ENCODE results near the gene MRRF.
A peak's percentile ranks its signal among the peaks of the same experiment; 100 is the strongest.

Gene MRRF

DNA sequence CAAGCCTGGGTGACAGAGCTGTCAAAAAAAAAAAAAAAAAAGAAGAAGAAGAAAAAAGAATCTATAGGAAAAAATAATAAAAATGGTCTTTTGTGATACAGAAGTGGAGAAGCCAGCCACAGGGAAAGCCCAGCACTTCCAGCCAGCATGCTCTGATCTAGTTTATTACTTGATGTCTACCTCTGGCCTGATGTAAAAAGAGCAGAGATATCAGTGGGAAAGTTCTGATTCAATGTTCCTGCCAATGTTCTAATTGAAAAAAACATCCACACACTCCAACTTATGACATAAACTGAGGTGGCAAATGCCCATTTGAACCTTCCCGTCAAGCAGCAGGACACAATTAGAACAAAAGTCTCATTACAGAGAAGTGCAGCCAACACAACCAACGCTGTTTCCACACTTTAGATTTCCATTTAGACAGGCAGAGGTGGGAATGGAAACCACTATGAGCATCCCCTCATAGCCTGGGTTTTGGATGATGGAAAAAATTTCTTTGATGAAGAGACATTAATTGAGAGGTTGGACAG is 5.7 kb upstream of the MRRF start:
- Histone ChIP-seq H3K9me3 (ENCODE audit: control insufficient read depth in 1 of 2, low read length in 2 of 2) (no peaks in the 10 kb centered on the region), H3K27me3 (ENCODE audit: low read depth, low read length) (no peaks in the 10 kb centered on the region), H3K4me1 (ENCODE audit: control insufficient read depth in 1 of 2, insufficient read depth in 2 of 2, low read length in 2 of 2) (peaks cover 15 to 33% of the 10 kb centered on the region in 2 donors), H3K36me3 (ENCODE audit: control insufficient read depth in 1 of 2, insufficient read depth in 2 of 2, low read length in 2 of 2) (peaks cover 23 to 31% of the 10 kb centered on the region in 2 donors), H3K4me3 (ENCODE audit: low read depth in 1 of 2, low read length in 2 of 2) (no peak overlapping the region), H3K27ac (ENCODE audit: low read length) (no peak overlapping the region)

- H3K4me1 ChIP-seq (ENCODE audit: control insufficient read depth in 1 of 2, insufficient read depth in 2 of 2, low read length in 2 of 2) = peaks cover 26 to 45% of the 10 kb centered on the region in 2 donors
- no peaks in the 10 kb centered on the region for H3K9me3 ChIP-seq (ENCODE audit: control insufficient read depth in 1 of 2, low read length in 2 of 2)
- H3K4me3 ChIP-seq (ENCODE audit: low read depth in 1 of 2, low read length in 2 of 2) = no peak overlapping the region
- H3K36me3 ChIP-seq (ENCODE audit: control insufficient read depth in 1 of 2, insufficient read depth in 2 of 2, low read length in 2 of 2) = peaks cover 23 to 27% of the 10 kb centered on the region in 2 donors
- H3K27ac ChIP-seq (ENCODE audit: low read length) = no peak overlapping the region
- no peaks in the 10 kb centered on the region for H3K27me3 ChIP-seq (ENCODE audit: low read depth, low read length)
These were observed 3.2 kb upstream of the MRRF start for GRCh38 chr9:122261469-122261881.

DNA sequence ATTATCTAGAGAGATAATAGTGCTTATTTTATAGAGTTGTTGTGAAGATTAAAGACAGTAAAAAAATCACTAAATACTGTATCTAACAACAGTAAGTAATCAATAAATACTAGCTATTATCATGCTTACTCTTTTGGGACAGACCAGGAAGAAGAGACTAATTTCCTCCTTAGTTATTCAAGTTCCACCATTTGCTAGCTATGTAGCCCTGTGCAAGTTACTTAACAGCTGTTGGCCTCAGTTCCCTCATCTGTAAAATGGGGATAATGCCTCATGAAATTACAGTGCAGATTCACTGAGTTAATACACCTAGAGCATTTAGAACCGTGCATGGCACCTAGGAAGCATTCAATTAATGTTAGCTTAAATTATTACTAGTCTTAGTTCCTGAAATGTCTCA is 2.6 kb upstream of the MRRF start:
- Histone ChIP-seq H3K27ac (ENCODE audit: low read length) (no peak overlapping the region), H3K36me3 (ENCODE audit: control insufficient read depth in 1 of 2, insufficient read depth in 2 of 2, low read length in 2 of 2) (peaks cover 20 to 27% of the 10 kb centered on the region in 2 donors), H3K9me3 (ENCODE audit: control insufficient read depth in 1 of 2, low read length in 2 of 2) (no peaks in the 10 kb centered on the region), H3K27me3 (ENCODE audit: low read depth, low read length) (no peaks in the 10 kb centered on the region), H3K4me1 (ENCODE audit: control insufficient read depth in 1 of 2, insufficient read depth in 2 of 2, low read length in 2 of 2) (peaks cover 26 to 45% of the 10 kb centered on the region in 2 donors), H3K4me3 (ENCODE audit: low read depth in 1 of 2, low read length in 2 of 2) (no peak overlapping the region)

DNA sequence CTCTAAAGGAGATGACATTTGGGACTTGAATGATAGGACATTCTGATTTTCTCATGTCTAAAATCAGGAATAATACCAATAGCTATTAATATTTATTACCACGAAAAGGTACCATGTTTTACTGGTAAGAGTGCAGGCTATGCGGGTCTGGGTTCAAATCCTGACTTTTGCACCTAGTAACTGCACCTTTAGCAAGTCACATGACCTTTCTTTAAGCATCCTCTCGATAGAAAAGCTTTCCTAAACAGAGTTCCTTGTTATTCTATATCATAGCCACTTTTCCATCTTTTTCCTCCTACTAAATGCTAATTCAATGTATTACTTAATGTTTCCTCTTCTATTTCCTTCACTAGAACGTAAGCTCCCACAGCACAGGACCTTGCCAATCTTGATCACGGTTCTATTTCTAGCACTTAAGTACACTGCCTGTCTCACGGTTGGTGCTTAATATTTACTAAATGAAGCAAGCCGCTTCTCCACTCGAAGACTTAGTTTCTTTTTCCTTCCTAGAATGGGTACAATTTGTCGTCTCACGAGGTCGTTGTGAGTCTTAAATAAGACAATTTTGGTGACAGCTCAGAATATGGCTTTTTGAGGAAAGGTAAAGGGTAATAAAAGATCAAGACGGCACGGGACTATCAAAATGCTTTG is 858 bp upstream of the MRRF start:
- H3K27ac ChIP-seq (ENCODE audit: low read length) = peak overlapping the region; percentile 82
- peaks cover 26 to 49% of the 10 kb centered on the region in 2 donors for H3K4me1 ChIP-seq (ENCODE audit: control insufficient read depth in 1 of 2, insufficient read depth in 2 of 2, low read length in 2 of 2)

DNA sequence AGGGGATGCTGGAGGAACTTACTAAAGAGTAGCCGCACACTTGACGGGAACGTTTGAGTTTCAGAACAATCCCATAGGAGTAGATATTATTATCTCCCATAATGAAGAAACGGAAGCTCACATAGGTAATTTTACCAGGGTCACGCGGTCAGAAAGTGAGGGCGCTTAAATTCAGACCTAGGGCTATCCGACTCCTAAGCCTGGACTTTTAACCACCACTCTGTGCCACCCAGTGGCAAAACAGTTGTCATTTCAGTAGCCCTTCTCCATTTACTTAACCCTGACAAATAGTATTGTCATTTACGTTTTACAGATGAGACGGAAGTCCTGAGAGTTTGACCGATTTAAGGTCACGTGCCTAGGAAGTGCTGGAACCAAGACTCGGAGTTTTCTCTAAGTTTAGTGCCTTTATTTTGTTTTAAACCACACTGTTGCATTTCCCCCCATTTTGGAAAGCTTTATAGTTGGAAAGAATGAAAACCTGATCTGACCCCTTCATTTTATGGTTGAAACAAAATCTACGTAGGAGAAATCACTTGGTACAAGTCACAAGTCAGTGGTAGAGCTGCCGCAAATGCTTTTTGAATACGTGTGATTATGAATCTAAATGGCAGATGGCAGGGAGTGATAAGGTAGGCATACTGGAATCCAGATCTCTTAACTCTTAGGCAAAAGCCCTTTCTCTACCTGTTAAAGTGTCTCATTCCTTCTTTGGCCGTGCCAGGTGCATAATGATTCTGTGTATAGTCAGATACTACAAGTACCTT is 650 bp downstream of the MRRF start:
- peaks cover 26 to 49% of the 10 kb centered on the region in 2 donors for H3K4me1 ChIP-seq (ENCODE audit: control insufficient read depth in 1 of 2, insufficient read depth in 2 of 2, low read length in 2 of 2)
- peaks cover 9 to 11% of the 10 kb centered on the region in 2 donors for H3K36me3 ChIP-seq (ENCODE audit: control insufficient read depth in 1 of 2, insufficient read depth in 2 of 2, low read length in 2 of 2)
- H3K9me3 ChIP-seq (ENCODE audit: control insufficient read depth in 1 of 2, low read length in 2 of 2) = no peaks in the 10 kb centered on the region

More for the DNA sequence above, 858 bp upstream of the MRRF start:
- Histone ChIP-seq H3K4me3 (ENCODE audit: low read depth in 1 of 2, low read length in 2 of 2) (peak overlapping the region; percentile 72 to 75), H3K27me3 (ENCODE audit: low read depth, low read length) (no peaks in the 10 kb centered on the region), H3K36me3 (ENCODE audit: control insufficient read depth in 1 of 2, insufficient read depth in 2 of 2, low read length in 2 of 2) (peaks cover 20 to 21% of the 10 kb centered on the region in 2 donors), H3K9me3 (ENCODE audit: control insufficient read depth in 1 of 2, low read length in 2 of 2) (no peaks in the 10 kb centered on the region)

DNA sequence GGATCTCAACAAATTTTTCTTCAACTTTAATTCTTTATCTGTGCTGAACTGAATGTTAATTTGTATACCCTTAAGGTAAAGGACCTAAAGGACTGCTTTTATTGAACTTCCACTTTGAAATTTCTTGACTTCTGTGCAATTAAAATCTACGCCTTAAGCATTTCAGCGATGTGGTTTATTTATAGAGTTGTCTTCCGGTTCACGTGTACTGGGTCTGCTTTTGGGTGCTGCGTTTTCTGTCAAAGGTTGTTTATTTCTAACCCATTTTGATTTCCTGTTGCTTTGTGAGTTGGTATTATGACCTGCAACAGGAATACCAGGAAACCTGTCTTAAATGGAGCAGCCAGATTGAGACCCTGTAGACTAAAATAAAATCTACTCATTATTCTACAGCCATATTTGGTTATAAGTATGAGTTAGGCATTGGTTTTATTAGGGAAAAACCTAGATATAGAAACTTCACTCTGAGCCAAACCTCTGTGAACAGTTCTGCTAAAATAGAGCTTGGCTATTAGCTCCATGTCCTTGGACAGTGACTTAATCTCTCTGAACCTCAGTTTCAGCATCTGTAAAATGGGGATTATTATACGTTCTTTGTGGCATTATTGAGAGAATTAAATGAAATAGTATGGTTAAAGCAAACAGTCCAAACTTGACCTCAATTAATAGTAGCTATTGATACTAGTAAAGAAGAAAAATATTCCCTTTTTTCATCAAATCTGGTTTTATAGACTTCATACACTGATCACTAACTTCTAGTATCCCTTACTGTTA is 3.5 kb downstream of the MRRF start:
- Histone ChIP-seq H3K4me3 (ENCODE audit: low read depth in 1 of 2, low read length in 2 of 2) (no peak overlapping the region), H3K36me3 (ENCODE audit: control insufficient read depth in 1 of 2, insufficient read depth in 2 of 2, low read length in 2 of 2) (peaks cover 6 to 14% of the 10 kb centered on the region in 2 donors)

More for the DNA sequence above, 650 bp downstream of the MRRF start:
- Histone ChIP-seq H3K27ac (ENCODE audit: low read length) (peak overlapping the region; percentile 82), H3K27me3 (ENCODE audit: low read depth, low read length) (no peaks in the 10 kb centered on the region), H3K4me3 (ENCODE audit: low read depth in 1 of 2, low read length in 2 of 2) (peak overlapping the region; percentile 72 to 75)

DNA sequence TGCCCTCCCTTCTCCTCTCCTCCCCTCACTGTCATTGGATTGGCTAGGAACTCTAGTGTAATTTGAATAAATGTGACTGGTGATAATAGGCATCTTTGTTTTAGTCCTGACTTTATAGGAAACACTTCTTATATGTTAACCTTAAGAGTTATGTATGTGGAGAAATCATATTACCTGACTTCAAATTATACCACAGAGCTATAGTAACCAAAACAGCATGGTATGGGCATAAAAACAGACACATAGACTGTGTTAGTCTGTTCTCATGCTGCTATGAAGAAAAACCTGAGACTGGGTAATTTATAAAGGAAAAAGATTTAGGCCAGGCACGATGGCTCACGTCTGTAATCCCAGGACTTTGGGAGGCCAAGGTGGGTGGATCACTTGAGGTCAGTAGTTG is 9.4 kb downstream of the MRRF start:
- H3K27ac ChIP-seq (ENCODE audit: low read length) = no peak overlapping the region
- no peaks in the 10 kb centered on the region for H3K27me3 ChIP-seq (ENCODE audit: low read depth, low read length)
- no peak overlapping the region for H3K4me3 ChIP-seq (ENCODE audit: low read depth in 1 of 2, low read length in 2 of 2)
- no peaks in the 10 kb centered on the region for H3K9me3 ChIP-seq (ENCODE audit: control insufficient read depth in 1 of 2, low read length in 2 of 2)
- H3K36me3 ChIP-seq (ENCODE audit: control insufficient read depth in 1 of 2, insufficient read depth in 2 of 2, low read length in 2 of 2) = peaks cover 8 to 23% of the 10 kb centered on the region in 2 donors
- H3K4me1 ChIP-seq (ENCODE audit: control insufficient read depth in 1 of 2, insufficient read depth in 2 of 2, low read length in 2 of 2) = no peaks in the 10 kb centered on the region

More for the DNA sequence above, 3.5 kb downstream of the MRRF start:
- H3K4me1 ChIP-seq (ENCODE audit: control insufficient read depth in 1 of 2, insufficient read depth in 2 of 2, low read length in 2 of 2) = peaks cover 17 to 23% of the 10 kb centered on the region in 2 donors
- H3K27me3 ChIP-seq (ENCODE audit: low read depth, low read length) = no peaks in the 10 kb centered on the region
- H3K9me3 ChIP-seq (ENCODE audit: control insufficient read depth in 1 of 2, low read length in 2 of 2) = no peaks in the 10 kb centered on the region
- H3K27ac ChIP-seq (ENCODE audit: low read length) = no peak overlapping the region

GRCh38 chr9:122276096-122276495 is 11.4 kb downstream of the MRRF start:
- H3K9me3 ChIP-seq (ENCODE audit: control insufficient read depth in 1 of 2, low read length in 2 of 2) = no peaks in the 10 kb centered on the region
- no peaks in the 10 kb centered on the region for H3K27me3 ChIP-seq (ENCODE audit: low read depth, low read length)
- no peak overlapping the region for H3K27ac ChIP-seq (ENCODE audit: low read length)
- no peak overlapping the region for H3K4me3 ChIP-seq (ENCODE audit: low read depth in 1 of 2, low read length in 2 of 2)
- H3K4me1 ChIP-seq (ENCODE audit: control insufficient read depth in 1 of 2, insufficient read depth in 2 of 2, low read length in 2 of 2) = no peaks in the 10 kb centered on the region
- H3K36me3 ChIP-seq (ENCODE audit: control insufficient read depth in 1 of 2, insufficient read depth in 2 of 2, low read length in 2 of 2) = peaks cover 7 to 19% of the 10 kb centered on the region in 2 donors

- peaks cover 0 to 6% of the 10 kb centered on the region in 2 donors for H3K4me1 ChIP-seq (ENCODE audit: control insufficient read depth in 1 of 2, insufficient read depth in 2 of 2, low read length in 2 of 2)
- H3K36me3 ChIP-seq (ENCODE audit: control insufficient read depth in 1 of 2, insufficient read depth in 2 of 2, low read length in 2 of 2) = peaks cover 11 to 12% of the 10 kb centered on the region in 2 donors
- H3K4me3 ChIP-seq (ENCODE audit: low read depth in 1 of 2, low read length in 2 of 2) = no peak overlapping the region
- H3K27me3 ChIP-seq (ENCODE audit: low read depth, low read length) = no peaks in the 10 kb centered on the region
- H3K9me3 ChIP-seq (ENCODE audit: control insufficient read depth in 1 of 2, low read length in 2 of 2) = no peaks in the 10 kb centered on the region
- H3K27ac ChIP-seq (ENCODE audit: low read length) = no peak overlapping the region
These were observed 12.7 kb downstream of the MRRF start for GRCh38 chr9:122277285-122277897.

DNA sequence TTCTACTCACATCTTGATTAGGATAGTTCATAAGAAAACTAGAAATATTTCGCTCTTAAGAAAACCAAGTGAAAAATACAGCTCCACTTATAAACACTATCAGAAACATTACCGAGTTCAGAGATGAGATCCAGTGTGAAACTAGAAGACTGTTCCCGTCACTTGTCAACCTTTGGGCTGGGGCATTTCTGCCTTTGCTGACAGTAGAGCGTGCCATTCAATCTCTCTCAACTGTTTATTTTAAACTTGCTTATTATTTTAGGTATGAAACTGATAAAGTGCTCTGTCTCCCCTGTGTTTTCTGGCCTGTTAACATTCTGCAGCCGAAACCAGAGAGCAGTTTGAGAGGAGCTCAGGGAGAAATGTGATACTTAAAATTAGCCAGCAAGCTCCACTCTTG is 16.7 kb downstream of the MRRF start:
- peaks cover 0 to 6% of the 10 kb centered on the region in 2 donors for H3K4me1 ChIP-seq (ENCODE audit: control insufficient read depth in 1 of 2, insufficient read depth in 2 of 2, low read length in 2 of 2)
- peaks cover 24 to 30% of the 10 kb centered on the region in 2 donors for H3K36me3 ChIP-seq (ENCODE audit: control insufficient read depth in 1 of 2, insufficient read depth in 2 of 2, low read length in 2 of 2)
- H3K9me3 ChIP-seq (ENCODE audit: control insufficient read depth in 1 of 2, low read length in 2 of 2) = no peaks in the 10 kb centered on the region
- H3K27me3 ChIP-seq (ENCODE audit: low read depth, low read length) = no peaks in the 10 kb centered on the region
- no peak overlapping the region for H3K4me3 ChIP-seq (ENCODE audit: low read depth in 1 of 2, low read length in 2 of 2)
- H3K27ac ChIP-seq (ENCODE audit: low read length) = no peak overlapping the region
